GM12864 (cell line): ENCODE measurements around the gene JPT2.

ENCODE experiments used
- DNase-seq: peaks from one replicate; pipeline ENCODE4 v3.0.0-alpha.2; 2011; ENCODE audit warnings: low read depth
- H3K4me3 ChIP-seq: 2 replicates; pipeline ENCODE4 v1.5.1; 2011; ENCODE audit warnings: mild to moderate bottlenecking, low read depth, low read length, control low read depth
- TF ChIP-seq, protein P1 (sequence below): IDR thresholded peaks from 2 replicates; pipeline ENCODE4 v1.5.1; 2011; ENCODE audit warnings: low read depth, mild to moderate bottlenecking, moderate library complexity, low read length, control low read depth, inconsistent platforms; ENCODE audit errors: missing control alignments

The JPT2 gene

GRCh38 chr16:1705688-1706385 lies 27.8 kb downstream of the JPT2 start, which contains the start of gene MAPK8IP3:
Gene MAPK8IP3 (plus strand): TSS chr16:1706195. CDS start chr16:1706340, 145 bp downstream.
- TF ChIP-seq, protein P1, sequence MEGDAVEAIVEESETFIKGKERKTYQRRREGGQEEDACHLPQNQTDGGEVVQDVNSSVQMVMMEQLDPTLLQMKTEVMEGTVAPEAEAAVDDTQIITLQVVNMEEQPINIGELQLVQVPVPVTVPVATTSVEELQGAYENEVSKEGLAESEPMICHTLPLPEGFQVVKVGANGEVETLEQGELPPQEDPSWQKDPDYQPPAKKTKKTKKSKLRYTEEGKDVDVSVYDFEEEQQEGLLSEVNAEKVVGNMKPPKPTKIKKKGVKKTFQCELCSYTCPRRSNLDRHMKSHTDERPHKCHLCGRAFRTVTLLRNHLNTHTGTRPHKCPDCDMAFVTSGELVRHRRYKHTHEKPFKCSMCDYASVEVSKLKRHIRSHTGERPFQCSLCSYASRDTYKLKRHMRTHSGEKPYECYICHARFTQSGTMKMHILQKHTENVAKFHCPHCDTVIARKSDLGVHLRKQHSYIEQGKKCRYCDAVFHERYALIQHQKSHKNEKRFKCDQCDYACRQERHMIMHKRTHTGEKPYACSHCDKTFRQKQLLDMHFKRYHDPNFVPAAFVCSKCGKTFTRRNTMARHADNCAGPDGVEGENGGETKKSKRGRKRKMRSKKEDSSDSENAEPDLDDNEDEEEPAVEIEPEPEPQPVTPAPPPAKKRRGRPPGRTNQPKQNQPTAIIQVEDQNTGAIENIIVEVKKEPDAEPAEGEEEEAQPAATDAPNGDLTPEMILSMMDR, result peak; percentile 86
- peak within 1 kb of the TSS; percentile 99 for H3K4me3 ChIP-seq
- peak; percentile 55 for DNase-seq

DNA sequence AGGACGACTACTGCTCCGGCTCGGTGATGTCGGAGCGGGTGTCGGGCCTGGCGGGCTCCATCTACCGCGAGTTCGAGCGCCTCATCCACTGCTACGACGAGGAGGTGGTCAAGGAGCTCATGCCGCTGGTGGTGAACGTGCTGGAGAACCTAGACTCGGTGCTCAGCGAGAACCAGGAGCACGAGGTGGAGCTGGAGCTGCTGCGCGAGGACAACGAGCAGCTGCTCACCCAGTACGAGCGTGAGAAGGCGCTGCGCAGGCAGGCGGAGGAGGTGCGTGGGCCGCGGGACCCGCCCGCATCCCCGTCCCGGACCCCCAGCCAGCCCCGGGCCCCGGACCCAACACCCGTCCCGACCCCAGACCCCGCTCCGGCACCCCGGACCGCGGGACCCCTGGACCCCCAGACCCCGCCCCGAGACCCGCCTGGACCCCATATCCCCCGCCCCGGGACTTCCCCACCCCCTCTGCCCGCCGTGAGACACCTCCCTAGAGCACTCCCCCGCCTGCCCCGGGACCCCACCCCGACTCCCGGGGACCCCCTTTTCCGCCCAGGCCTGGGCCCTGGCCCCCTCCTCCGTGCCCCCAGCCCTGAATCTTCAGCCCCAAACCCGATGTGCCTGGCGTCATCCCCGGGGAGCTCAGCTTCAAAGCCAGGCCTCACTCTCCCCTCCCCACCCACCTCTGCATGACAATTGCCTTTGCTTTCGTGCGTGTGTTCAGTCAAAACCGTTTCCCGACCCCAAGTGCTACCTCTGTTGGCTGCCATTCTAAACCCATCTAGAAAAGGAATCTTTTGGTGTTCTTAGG lies 28.5 kb downstream of the JPT2 start:
- peak overlapping the region; percentile 99 for H3K4me3 ChIP-seq
- DNase-seq, result no peak
- TF ChIP-seq, protein P1, result no peak

DNA sequence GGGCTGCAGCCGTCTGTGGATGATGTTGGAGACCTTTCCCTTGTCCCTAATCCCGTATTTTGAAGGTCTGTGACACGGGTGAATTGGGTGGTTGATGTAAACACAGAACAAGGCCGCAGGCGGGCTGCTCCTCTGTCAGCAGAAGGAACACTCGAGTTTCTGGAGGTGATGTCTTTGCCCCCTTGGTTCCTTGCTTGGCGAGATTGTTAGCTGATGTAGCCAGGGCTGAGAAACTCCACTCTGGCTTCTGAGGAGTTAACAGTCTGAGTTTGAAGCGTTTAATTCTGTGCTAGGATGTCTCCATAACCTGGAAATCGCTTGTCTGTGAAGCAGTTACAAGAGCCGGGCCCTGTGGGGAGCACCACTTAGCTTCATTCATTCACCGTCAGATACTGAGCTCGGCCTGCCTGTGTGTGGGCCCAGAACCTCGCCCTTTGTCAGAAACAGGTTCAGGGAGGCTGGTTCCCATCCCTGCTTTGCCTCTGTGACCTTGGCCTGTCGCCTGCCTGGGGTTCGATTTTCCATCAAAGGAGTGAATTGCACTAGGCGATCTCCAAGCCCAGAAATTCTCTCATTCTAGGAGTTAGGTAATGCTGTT lies 29.2 kb downstream of the JPT2 start:
- TF ChIP-seq, protein P1, result no peak
- H3K4me3 ChIP-seq, result peak overlapping the region; percentile 99
- DNase-seq, result no peak

DNA sequence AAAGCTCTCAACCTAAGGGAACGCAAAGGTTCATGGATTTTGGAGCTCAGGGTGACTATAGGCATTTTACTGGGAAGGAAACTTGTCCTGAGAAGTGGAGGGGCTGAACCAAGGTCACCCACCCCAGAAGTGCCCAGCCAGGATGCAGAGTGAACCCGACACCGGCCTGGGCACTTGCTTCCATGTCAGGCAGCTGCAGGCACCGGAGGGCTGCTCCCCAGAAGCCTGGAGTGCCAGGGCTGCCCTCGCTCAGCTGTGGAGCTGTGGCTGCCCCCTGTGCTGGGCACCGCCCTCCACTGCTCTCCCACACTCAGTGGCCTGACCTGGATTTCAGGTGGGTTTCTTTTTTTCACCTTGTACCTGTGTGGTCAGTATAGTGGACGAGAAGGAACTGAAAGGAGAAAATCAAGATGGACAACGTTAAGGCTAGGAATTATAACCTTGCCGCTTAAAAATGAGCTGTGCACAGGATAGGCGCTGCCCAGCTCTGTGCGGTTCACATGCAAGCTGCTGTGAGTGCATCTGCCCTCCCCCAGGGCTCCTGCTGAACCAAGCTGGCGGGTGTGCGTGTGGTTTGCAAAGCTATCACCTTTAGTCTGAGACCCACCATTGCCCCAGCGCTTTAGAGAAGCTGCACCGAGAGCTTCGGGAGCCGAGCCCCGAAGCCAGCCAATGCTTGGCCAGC lies 30.1 kb downstream of the JPT2 start:
- H3K4me3 ChIP-seq, result no peak overlapping the region; the same call in none of the 2 replicates
- DNase-seq, result no peak
- TF ChIP-seq, protein P1, result no peak

DNA sequence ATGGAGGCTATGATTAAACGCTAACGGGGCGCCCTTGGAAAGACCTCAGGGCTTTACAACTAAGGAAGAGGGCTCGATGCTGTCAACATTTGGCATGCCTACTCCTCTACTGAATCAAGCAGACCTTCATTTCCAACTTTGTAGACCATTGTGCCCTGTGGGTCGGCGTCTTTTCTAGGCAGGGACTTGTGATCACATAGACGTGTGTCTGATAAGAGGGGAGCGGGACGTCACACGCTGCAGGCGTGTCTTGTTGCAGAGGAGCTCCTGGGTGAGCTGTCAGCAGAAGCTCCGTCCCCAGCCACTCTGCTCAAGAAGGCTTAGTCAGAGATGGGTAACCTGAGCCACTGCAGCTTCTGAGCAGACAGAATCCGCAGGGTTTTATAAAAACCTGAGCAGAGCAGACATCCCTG lies 30.7 kb downstream of the JPT2 start:
- TF ChIP-seq, protein P1, result no peak
- H3K4me3 ChIP-seq, result no peak overlapping the region
- no peak for DNase-seq

DNA sequence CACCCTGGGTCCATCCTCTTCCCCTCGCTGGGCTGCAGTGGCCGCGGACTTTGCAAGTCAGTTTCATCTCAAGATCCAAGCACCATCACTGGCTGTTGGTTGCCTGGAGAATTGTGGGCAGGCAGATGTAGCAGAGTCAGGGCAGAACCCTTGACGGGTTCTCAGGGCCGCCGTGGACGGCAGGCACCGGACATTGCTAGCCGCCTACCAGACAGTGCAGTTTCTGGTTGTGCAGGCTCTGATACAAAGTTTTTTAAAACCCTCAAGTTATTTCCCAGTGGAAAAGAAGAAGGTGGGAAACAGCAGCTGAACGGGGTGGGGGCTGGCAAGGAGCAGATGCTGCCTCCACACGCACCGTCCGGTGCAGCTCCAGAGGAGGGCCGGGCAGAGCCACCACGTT lies 31.3 kb downstream of the JPT2 start:
- no peak overlapping the region for H3K4me3 ChIP-seq
- DNase-seq, result no peak
- TF ChIP-seq, protein P1, result no peak
